GM21717 (cell line): Measurements from ENCODE around the gene SLC32A1.
A peak's percentile ranks its signal among the peaks of the same experiment; 100 is the strongest.

ENCODE experiments used
- ATAC-seq: cut with Tn5 transposase; IDR thresholded peaks from one replicate; pipeline ENCODE4 v1.9.1; 2021; ENCODE audit warnings: mild to moderate bottlenecking, moderate library complexity; ENCODE audit not compliant: unreplicated experiment

The SLC32A1 gene

GRCh38 chr20:38725148-38725901 is 1.0 kb downstream of the SLC32A1 start:
- no peak for ATAC-seq

- ATAC-seq, result no peak
Observed at GRCh38 chr20:38725931-38726803, 1.9 kb downstream of the SLC32A1 start.

- no peak for ATAC-seq
Observed at GRCh38 chr20:38726804-38727606, 2.7 kb downstream of the SLC32A1 start.

GRCh38 chr20:38727607-38728190 is 3.4 kb downstream of the SLC32A1 start:
- ATAC-seq, result no peak

GRCh38 chr20:38728191-38728781 is 4.0 kb downstream of the SLC32A1 start:
- no peak for ATAC-seq

- ATAC-seq, result no peak
Observed at GRCh38 chr20:38728911-38729642, 4.8 kb downstream of the SLC32A1 start.

- no peak for ATAC-seq
Observed at GRCh38 chr20:38729767-38730166, 5.5 kb downstream of the SLC32A1 start.

- ATAC-seq, result no peak
Observed at GRCh38 chr20:38730167-38730988, 6.1 kb downstream of the SLC32A1 start.

- ATAC-seq, result no peak
Observed at GRCh38 chr20:38730989-38731737, 6.9 kb downstream of the SLC32A1 start.

GRCh38 chr20:38731738-38732113 is 7.4 kb downstream of the SLC32A1 start:
- ATAC-seq, result no peak

GRCh38 chr20:38732981-38733380 is 8.7 kb downstream of the SLC32A1 start:
- no peak for ATAC-seq

GRCh38 chr20:38735172-38735571 is 10.9 kb downstream of the SLC32A1 start:
- ATAC-seq, result no peak

GRCh38 chr20:38737887-38738286 is 13.6 kb downstream of the SLC32A1 start:
- ATAC-seq, result no peak

GRCh38 chr20:38745757-38746156 is 21.5 kb downstream of the SLC32A1 start:
- ATAC-seq, result no peak

- ATAC-seq, result no peak
Observed at GRCh38 chr20:38747495-38748096, 23.3 kb downstream of the SLC32A1 start.

- ATAC-seq, result peak; percentile 84
Observed at GRCh38 chr20:38748097-38748860, 24.0 kb downstream of the SLC32A1 start, which contains the start of gene ACTR5. ACTR5 (plus strand) TSS chr20:38748460; CDS start chr20:38748479, 19 bp downstream.

- peak; percentile 25 for ATAC-seq
Observed at GRCh38 chr20:38748861-38749149, 24.5 kb downstream of the SLC32A1 start.
